Measurements from ENCODE around the gene EGFL7.

DNA sequence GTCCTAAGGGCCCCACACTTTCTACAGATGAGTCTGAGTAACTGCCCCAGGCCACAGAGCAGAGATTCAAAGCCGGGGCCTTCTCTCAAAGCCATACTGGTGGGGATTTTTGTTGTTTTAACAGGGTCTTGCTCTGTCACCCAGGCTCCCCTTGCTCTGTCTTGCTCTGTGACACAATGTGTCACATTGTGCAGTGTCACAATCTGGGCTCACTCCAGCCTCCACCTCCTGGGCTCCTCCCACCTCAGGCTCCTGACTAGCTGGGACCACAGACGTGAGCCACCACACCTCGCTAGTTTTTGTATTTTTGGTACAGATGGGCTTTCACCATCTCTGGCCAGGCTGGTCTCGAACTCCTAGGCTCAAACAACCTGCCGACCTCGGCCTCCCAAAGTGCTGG, 15.9 kb downstream of the EGFL7 start:
- no peak for TF ChIP-seq SUPT20H (IDR thresholded peaks at IDR 0.05; ENCODE audit: borderline replicate concordance, control insufficient read depth, low read depth, low read length)
- no peak for TF ChIP-seq NFIC (IDR thresholded peaks at IDR 0.05; ENCODE audit: low read depth, low read length)

All from GM12878 (cell line).